ENCODE data around the gene EEF1AKMT4. TPM values are rescaled to one million over a fixed set of nuclear protein-coding genes. Genes with fewer than 3 reads are reported as not detected.

Gene EEF1AKMT4
- polyA plus RNA-seq, 2 of the 4 experiments (the other 2 are of a cell fraction), result 9.8 to 12.7 TPM

DNA sequence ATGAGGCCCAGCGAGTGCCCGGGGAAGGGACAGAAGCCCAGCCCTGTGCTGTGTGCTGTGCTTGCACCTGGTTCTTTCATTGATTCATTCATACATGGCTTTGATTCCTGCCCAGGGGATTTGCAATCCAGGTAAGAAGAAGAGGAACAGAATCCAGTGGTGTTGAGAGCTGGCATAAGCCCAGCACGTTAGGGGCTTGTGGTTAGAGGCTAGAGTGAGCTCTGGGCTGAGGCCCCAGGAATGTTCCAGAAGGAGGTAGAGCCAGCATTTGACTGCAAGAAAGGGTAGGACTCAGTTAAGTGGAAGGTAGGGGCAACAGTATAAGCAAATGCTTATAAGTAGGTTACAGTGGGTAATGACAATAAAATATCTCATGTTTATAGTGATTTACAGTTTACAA is 17.8 kb upstream of the EEF1AKMT4 start (continued):
- TF ChIP-seq FOSL2 (IDR thresholded peaks at IDR 0.05) (no peak), FOSL2 (CRISPR knock-in tag; IDR thresholded peaks at IDR 0.05) (no peak), GATA3 (IDR thresholded peaks at IDR 0.05; ENCODE audit: borderline replicate concordance) (no peak)

GRCh38 chr3:184233127-184233843 is 16.2 kb upstream of the EEF1AKMT4 start:
- CTCF ChIA-PET, result interaction anchor here (1.9 kb wide), 1 partner anchor 16 kb away, joined by 7 read pairs; the partner anchor contains the start of gene EEF1AKMT4
- Histone ChIP-seq H3K4me2 (no peak overlapping the region), H3K4me3 (no peak overlapping the region), H3K27ac (no peak overlapping the region), H3K4me1 (peaks cover 7% of the 10 kb centered on the region; the same call in 2 of the 3 replicates), H3K9me3 (no peaks in the 10 kb centered on the region)
- DNase-seq (ENCODE audit: low read depth in 1 of 2, low spot score in 1 of 2), result no peak
- TF ChIP-seq CBX2 (IDR thresholded peaks at IDR 0.05; ENCODE audit: borderline replicate concordance, low read depth) (no peak), REST (IDR thresholded peaks at IDR 0.05) (no peak), NR3C1 (IDR thresholded peaks at IDR 0.05) (no peak), CHD2 (IDR thresholded peaks at IDR 0.05; ENCODE audit: low read length, partially characterized antibody) (no peak), FOSL2 (IDR thresholded peaks at IDR 0.05) (no peak), FOSL2 (CRISPR knock-in tag; IDR thresholded peaks at IDR 0.05) (no peak), RCOR1 (IDR thresholded peaks at IDR 0.05; ENCODE audit: low read depth, low read length) (no peak)
- TF ChIP-seq, protein P1, sequence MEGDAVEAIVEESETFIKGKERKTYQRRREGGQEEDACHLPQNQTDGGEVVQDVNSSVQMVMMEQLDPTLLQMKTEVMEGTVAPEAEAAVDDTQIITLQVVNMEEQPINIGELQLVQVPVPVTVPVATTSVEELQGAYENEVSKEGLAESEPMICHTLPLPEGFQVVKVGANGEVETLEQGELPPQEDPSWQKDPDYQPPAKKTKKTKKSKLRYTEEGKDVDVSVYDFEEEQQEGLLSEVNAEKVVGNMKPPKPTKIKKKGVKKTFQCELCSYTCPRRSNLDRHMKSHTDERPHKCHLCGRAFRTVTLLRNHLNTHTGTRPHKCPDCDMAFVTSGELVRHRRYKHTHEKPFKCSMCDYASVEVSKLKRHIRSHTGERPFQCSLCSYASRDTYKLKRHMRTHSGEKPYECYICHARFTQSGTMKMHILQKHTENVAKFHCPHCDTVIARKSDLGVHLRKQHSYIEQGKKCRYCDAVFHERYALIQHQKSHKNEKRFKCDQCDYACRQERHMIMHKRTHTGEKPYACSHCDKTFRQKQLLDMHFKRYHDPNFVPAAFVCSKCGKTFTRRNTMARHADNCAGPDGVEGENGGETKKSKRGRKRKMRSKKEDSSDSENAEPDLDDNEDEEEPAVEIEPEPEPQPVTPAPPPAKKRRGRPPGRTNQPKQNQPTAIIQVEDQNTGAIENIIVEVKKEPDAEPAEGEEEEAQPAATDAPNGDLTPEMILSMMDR (IDR thresholded peaks at IDR 0.05), result no peak
- ATAC-seq, result no peak
- no peak for FAIRE-seq
- POLR2A ChIA-PET, result no interaction called here
- 77% methylated on average over 4 of the region's 23 CpGs for WGBS (ENCODE audit: missing lambda C conversion rate)

DNA sequence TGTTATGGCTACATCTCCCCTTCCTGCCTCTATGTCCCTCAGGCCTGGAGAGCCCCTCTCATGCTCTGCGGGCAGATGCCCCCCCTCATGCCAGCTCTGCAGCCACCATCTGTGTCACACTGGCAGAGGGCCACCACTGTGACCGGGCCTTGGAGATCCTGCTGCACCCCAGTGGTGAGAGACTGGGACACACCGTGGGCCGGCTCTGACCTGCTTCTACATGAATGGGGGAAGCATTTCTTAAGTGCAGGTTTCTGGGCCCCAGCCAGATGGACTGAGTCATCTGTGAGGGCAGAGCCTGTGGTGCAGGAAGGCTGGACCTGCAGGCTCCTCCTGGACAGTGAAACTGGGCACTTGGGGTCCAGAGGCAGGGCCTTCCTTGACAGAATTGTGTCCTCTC is 15.2 kb upstream of the EEF1AKMT4 start:
- peak; percentile 70 to 72 for ATAC-seq
- TF ChIP-seq RARB (CRISPR knock-in tag; IDR thresholded peaks at IDR 0.05) (no peak), HDAC2 (IDR thresholded peaks at IDR 0.05) (no peak), FOSL2 (IDR thresholded peaks at IDR 0.05) (no peak), FOSL2 (CRISPR knock-in tag; IDR thresholded peaks at IDR 0.05) (no peak), REST (IDR thresholded peaks at IDR 0.05) (no peak), SREBF2 (IDR thresholded peaks at IDR 0.05) (no peak), NPAS2 (CRISPR knock-in tag; IDR thresholded peaks at IDR 0.05; ENCODE audit: borderline replicate concordance) (no peak), PBX3 (IDR thresholded peaks at IDR 0.05) (no peak)
- TF ChIP-seq, protein P2, sequence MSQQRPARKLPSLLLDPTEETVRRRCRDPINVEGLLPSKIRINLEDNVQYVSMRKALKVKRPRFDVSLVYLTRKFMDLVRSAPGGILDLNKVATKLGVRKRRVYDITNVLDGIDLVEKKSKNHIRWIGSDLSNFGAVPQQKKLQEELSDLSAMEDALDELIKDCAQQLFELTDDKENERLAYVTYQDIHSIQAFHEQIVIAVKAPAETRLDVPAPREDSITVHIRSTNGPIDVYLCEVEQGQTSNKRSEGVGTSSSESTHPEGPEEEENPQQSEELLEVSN (IDR thresholded peaks at IDR 0.05; ENCODE audit: borderline replicate concordance, low read depth), result no peak
- CTCF ChIA-PET, result interaction anchor here (1.0 kb wide), 2 partner anchors 12 to 16 kb away, joined by 3 to 4 read pairs; partner anchors contain the start of gene EEF1AKMT4
- Histone ChIP-seq H3K4me2 (no peak overlapping the region), H3K9me3 (no peaks in the 10 kb centered on the region), H3K27ac (0 out of 6 replicates have a peak overlapping the region, but pooled peaks of 1 of the 2 experiments have one; percentile 37), H3K4me3 (no peak overlapping the region), H3K4me1 (peaks cover 7% of the 10 kb centered on the region; the same call in 2 of the 3 replicates)
- no CpG with 5 or more reads among the region's 4 CpGs for WGBS (ENCODE audit: missing lambda C conversion rate)
- DNase-seq (ENCODE audit: low read depth in 1 of 2, low spot score in 1 of 2), result peak; percentile 67
- POLR2A ChIA-PET, result no interaction called here
- no peak for FAIRE-seq
